Fibroblast of lung (primary cell): Measurements from ENCODE around the gene TRPT1.

Source experiments
- EZH2 ChIP-seq: IDR thresholded peaks from 2 replicates; pipeline ENCODE4 v1.5.1; 2012; ENCODE audit warnings: low read length, control low read depth, mild to moderate bottlenecking; ENCODE audit errors: missing control alignments
- TF ChIP-seq, protein P1 (sequence below), 2 donors: IDR thresholded peaks in 1 of 2; conservative IDR thresholded peaks in 1 of 2; 1 replicate in 1 of 2; 2 replicates in 1 of 2; pipeline ENCODE4 v1.5.1; 2011 to 2012; ENCODE audit warnings: low read length in 2 of 2, control low read depth in 1 of 2, inconsistent platforms in 1 of 2, low read depth in 1 of 2, mild to moderate bottlenecking in 1 of 2

DNA sequence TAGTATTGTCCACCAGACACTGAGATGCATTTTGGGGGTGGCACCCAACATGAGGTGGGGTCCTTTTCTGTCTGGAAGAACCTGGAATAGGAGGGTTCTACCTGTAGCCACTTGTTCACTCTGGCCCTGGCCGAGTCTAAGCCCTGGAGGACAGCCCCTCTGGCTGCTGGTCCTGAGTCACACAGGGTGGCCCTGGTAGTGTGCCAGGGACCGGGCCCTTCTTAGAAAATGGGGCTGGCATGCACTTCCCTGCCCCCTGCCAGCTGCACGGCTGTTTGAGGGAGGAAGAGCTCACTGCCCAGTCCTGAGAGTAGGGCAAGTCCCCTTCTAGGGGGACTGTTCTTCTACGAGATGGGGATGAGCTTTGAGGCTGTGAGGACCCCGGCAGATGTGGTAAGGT is 27.5 kb upstream of the TRPT1 start:
- TF ChIP-seq, protein P1, sequence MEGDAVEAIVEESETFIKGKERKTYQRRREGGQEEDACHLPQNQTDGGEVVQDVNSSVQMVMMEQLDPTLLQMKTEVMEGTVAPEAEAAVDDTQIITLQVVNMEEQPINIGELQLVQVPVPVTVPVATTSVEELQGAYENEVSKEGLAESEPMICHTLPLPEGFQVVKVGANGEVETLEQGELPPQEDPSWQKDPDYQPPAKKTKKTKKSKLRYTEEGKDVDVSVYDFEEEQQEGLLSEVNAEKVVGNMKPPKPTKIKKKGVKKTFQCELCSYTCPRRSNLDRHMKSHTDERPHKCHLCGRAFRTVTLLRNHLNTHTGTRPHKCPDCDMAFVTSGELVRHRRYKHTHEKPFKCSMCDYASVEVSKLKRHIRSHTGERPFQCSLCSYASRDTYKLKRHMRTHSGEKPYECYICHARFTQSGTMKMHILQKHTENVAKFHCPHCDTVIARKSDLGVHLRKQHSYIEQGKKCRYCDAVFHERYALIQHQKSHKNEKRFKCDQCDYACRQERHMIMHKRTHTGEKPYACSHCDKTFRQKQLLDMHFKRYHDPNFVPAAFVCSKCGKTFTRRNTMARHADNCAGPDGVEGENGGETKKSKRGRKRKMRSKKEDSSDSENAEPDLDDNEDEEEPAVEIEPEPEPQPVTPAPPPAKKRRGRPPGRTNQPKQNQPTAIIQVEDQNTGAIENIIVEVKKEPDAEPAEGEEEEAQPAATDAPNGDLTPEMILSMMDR (conservative IDR thresholded peaks at IDR 0.05 in 1 of 2, IDR thresholded peaks at IDR 0.05 in 1 of 2; ENCODE audit: low read depth in 1 of 2, low read length in 2 of 2) = no peak
- TF ChIP-seq EZH2 = no peak
